ENCODE results near the gene DHDH.
"Not testable (repeated sequence)": the region's sequence is repeated elsewhere in the genome, so short reads cannot be mapped to it uniquely, and the experiment has no call there.

Gene DHDH

GRCh38 chr19:48921721-48922500 lies 11.6 kb upstream of the DHDH start:
- H3K4me1 ChIP-seq (ENCODE audit: control insufficient read depth, insufficient read depth, low read length), result no peaks in the 10 kb centered on the region
- H3K27me3 ChIP-seq (ENCODE audit: control insufficient read depth, insufficient read depth, low read length), result no peaks in the 10 kb centered on the region
- no peak overlapping the region for H3K9ac ChIP-seq (ENCODE audit: low read length)
- H3K27ac ChIP-seq (ENCODE audit: low read depth, low read length), result no peak overlapping the region
- H3K4me3 ChIP-seq (ENCODE audit: low read length), result no peak overlapping the region
- peaks cover 15% of the 10 kb centered on the region for H3K36me3 ChIP-seq (ENCODE audit: control insufficient read depth, insufficient read depth, low read length)

DNA sequence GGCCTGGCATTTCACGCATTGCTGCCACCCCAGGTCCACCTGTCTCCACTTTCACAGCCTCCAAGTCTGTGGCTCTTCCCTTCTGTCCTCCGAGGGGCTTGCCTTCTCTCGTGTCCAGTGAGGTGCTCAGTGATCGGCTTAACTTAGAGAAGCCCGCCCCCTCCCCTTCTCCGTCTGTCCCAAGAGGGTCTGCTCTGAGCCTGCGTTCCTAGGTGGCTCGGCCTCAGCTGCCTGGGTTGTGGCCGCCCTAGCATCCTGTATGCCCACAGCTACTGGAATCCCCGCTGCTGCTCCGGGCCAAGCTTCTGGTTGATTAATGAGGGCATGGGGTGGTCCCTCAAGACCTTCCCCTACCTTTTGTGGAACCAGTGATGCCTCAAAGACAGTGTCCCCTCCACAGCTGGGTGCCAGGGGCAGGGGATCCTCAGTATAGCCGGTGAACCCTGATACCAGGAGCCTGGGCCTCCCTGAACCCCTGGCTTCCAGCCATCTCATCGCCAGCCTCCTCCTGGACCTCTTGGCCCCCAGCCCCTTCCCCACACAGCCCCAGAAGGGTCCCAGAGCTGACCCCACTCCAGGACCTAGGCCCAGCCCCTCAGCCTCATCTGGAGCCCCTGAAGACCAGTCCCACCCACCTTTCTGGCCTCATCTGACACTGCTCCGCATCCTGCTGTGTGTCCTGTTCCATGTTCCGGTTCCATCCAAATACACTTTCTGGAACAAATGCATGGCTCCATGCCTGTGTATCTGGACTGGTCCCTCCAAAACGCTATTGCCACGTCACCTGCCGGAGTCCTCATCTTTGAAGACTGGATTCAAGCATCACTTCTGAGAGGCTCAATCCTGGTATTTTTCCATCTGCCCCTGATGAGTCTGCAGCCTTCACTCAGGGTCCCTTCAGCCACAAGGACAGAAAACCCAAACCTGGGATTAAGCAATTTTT lies 10.7 kb upstream of the DHDH start:
- Histone ChIP-seq H3K27me3 (ENCODE audit: control insufficient read depth, insufficient read depth, low read length) (no peaks in the 10 kb centered on the region), H3K27ac (ENCODE audit: low read depth, low read length) (no peak overlapping the region), H3K36me3 (ENCODE audit: control insufficient read depth, insufficient read depth, low read length) (peaks cover 15% of the 10 kb centered on the region), H3K4me3 (ENCODE audit: low read length) (no peak overlapping the region), H3K4me1 (ENCODE audit: control insufficient read depth, insufficient read depth, low read length) (no peaks in the 10 kb centered on the region), H3K9ac (ENCODE audit: low read length) (no peak overlapping the region)

DNA sequence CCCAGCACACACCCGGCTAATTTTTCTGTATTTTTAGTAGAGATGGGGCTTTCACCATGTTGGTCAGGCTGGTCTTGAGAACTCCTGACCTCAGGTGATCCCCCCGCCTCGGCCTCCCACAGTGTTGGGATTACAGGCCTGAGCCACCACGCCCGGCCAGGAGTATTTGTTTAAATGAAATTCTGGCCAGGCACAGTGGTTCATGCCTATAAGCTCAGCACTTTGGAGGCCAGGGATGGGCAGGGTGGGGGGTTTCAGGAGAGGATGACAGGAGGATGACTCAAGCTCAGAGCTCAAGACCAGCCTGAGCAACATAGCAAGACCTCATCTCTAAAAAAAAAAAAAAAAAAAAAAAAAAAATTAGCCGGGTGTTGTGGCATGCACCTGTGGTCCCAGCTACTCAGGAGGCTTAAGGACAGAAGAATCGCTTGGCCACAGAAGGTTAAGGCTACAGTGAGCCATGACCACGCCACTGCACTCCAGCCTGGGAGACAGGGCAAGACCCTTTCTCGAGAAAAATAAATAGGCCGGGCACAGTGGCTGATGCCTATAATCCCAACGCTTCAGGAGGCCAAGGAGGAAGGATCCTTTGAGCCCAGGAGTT lies 8.2 kb upstream of the DHDH start:
- Histone ChIP-seq H3K36me3 (ENCODE audit: control insufficient read depth, insufficient read depth, low read length) (peaks cover 6% of the 10 kb centered on the region), H3K4me1 (ENCODE audit: control insufficient read depth, insufficient read depth, low read length) (no peaks in the 10 kb centered on the region), H3K4me3 (ENCODE audit: low read length) (no peak overlapping the region), H3K27me3 (ENCODE audit: control insufficient read depth, insufficient read depth, low read length) (no peaks in the 10 kb centered on the region), H3K9ac (ENCODE audit: low read length) (no peak overlapping the region), H3K27ac (ENCODE audit: low read depth, low read length) (no peak overlapping the region)

DNA sequence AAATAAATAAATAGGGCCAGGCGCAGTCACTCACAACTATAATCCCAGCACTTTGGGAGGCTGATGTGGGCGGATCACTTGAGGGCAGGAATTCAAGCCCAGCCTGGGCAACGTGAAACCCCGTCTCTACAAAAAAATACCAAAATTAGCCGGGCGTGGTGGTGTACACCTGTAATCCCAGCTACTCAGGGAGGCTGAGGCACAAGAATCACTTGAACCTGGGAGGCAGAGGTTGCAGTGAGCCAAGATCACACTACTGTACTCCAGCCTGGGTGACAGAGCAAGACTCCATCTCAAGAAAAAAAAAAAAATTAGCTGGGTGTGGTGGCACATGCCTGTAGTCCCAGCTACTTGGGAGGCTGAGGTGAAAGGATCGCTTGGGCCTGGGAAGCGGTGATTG lies 7.6 kb upstream of the DHDH start:
- not testable (repeated sequence) for H3K36me3 ChIP-seq (ENCODE audit: control insufficient read depth, insufficient read depth, low read length); H3K27me3 ChIP-seq (ENCODE audit: control insufficient read depth, insufficient read depth, low read length); H3K27ac ChIP-seq (ENCODE audit: low read depth, low read length); H3K4me3 ChIP-seq (ENCODE audit: low read length); H3K4me1 ChIP-seq (ENCODE audit: control insufficient read depth, insufficient read depth, low read length); H3K9ac ChIP-seq (ENCODE audit: low read length)

DNA sequence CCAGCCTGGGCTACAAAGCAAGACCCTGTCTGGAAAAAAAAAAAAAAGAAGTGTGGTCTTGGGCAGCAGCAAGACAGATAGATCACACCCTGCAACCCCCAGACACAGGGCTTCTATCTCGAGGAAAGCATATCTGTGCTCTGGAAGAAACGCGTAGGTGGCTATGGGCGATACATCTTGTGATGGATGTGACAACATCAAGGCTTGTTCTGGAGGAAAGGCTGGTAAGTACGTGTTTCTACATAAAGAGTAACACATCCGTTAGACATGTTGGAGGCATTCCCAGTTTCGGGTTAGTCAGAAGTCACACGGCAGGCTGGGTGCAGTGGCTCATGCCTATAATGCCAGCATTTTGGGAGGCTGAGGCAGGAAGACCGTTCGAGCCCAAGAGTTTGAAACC lies 6.6 kb upstream of the DHDH start:
- peak overlapping the region; percentile 32 for H3K4me3 ChIP-seq (ENCODE audit: low read length)
- H3K9ac ChIP-seq (ENCODE audit: low read length), result no peak overlapping the region
- no peaks in the 10 kb centered on the region for H3K27me3 ChIP-seq (ENCODE audit: control insufficient read depth, insufficient read depth, low read length)
- no peaks in the 10 kb centered on the region for H3K36me3 ChIP-seq (ENCODE audit: control insufficient read depth, insufficient read depth, low read length)
- no peak overlapping the region for H3K27ac ChIP-seq (ENCODE audit: low read depth, low read length)
- no peaks in the 10 kb centered on the region for H3K4me1 ChIP-seq (ENCODE audit: control insufficient read depth, insufficient read depth, low read length)

DNA sequence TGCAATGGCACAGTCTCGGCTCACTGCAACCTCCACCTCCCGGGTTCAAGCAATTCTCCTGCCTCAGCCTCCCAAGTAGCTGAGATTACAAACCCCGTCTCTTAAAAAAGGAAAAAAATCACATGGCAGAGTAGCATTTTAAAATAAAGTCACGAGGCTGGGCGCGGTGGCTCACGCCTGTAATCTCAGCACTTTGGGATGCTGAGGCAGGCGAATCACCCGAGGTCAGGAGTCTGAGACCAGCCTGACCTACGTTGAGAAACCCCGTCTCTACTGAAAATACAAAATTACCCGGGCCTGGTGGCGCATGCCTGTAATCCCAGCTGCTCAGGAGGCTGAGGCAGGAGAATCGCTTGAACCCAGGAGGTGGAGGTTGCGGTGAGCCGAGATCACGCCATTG lies 5.8 kb upstream of the DHDH start:
- H3K27ac ChIP-seq (ENCODE audit: low read depth, low read length); H3K4me3 ChIP-seq (ENCODE audit: low read length): not testable (repeated sequence)

DNA sequence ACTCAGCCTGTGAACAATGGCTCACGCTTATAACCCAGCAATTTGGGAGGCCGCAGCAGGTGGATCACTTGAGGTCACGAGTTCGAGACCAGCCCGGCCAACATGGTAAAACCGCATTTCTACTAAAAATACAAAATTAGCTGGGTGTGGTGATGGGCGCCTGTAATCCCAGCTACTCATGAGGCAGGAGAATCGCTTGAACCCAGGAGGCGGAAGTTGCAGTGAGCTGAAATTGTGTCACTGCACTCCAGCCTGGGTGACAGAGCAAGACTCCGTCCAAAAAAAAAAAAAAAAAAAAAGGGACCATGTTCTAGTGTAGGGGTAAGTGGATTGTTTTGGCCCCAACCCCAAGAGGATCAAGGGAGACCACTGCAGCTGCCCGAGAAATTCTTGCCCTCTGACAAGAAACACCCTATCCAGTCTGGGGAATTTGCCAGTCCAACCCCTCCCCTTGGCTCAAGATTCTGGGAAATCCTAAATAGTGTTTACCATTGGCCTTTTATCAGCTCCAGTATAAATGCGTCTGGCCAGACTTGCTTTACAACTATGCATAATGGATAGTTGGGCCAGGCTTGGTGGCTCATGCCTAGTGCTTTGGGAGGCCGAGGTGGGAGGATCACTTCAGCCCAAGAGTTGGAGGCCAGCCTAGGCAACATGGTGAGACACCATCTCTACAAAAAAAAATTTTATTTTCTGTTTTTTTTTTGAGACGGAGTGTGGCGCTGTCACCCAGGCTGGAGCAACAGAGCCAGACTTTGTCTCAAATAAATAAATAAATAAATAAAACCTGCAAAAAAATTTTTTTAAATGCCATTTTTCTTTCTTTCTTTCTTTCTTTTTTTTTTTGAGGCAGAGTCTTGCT lies 5.1 kb upstream of the DHDH start:
- Histone ChIP-seq H3K4me3 (ENCODE audit: low read length) (no peak overlapping the region), H3K36me3 (ENCODE audit: control insufficient read depth, insufficient read depth, low read length) (no peaks in the 10 kb centered on the region), H3K27ac (ENCODE audit: low read depth, low read length) (no peak overlapping the region), H3K9ac (ENCODE audit: low read length) (no peak overlapping the region), H3K27me3 (ENCODE audit: control insufficient read depth, insufficient read depth, low read length) (no peaks in the 10 kb centered on the region), H3K4me1 (ENCODE audit: control insufficient read depth, insufficient read depth, low read length) (peaks cover 2% of the 10 kb centered on the region)

More for the DNA sequence above, 5.8 kb upstream of the DHDH start:
- H3K9ac ChIP-seq (ENCODE audit: low read length); H3K27me3 ChIP-seq (ENCODE audit: control insufficient read depth, insufficient read depth, low read length); H3K4me1 ChIP-seq (ENCODE audit: control insufficient read depth, insufficient read depth, low read length); H3K36me3 ChIP-seq (ENCODE audit: control insufficient read depth, insufficient read depth, low read length): not testable (repeated sequence)

DNA sequence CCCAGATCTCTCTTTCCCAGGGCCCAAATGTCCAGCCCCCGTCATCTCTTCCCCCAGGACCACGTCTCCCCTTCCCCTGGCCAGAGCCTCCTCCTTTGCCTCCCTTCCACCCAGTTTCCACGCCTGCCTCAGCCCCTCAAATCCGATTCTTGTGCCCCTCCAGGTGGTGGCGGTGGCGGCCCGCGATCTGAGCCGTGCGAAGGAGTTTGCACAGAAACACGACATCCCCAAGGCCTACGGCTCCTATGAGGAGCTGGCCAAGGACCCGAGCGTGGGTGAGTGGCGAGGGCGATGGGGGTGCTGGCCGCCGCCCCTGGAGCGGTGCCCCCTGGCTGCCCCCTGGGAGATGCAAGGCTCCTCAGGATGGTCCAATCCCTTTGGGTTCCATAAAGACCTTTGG lies 1.3 kb downstream of the DHDH start:
- H3K4me3 ChIP-seq (ENCODE audit: low read length), result no peak overlapping the region
- no peak overlapping the region for H3K27ac ChIP-seq (ENCODE audit: low read depth, low read length)
- H3K27me3 ChIP-seq (ENCODE audit: control insufficient read depth, insufficient read depth, low read length), result no peaks in the 10 kb centered on the region
- H3K9ac ChIP-seq (ENCODE audit: low read length), result no peak overlapping the region
- peaks cover 2% of the 10 kb centered on the region for H3K4me1 ChIP-seq (ENCODE audit: control insufficient read depth, insufficient read depth, low read length)
- no peaks in the 10 kb centered on the region for H3K36me3 ChIP-seq (ENCODE audit: control insufficient read depth, insufficient read depth, low read length)

DNA sequence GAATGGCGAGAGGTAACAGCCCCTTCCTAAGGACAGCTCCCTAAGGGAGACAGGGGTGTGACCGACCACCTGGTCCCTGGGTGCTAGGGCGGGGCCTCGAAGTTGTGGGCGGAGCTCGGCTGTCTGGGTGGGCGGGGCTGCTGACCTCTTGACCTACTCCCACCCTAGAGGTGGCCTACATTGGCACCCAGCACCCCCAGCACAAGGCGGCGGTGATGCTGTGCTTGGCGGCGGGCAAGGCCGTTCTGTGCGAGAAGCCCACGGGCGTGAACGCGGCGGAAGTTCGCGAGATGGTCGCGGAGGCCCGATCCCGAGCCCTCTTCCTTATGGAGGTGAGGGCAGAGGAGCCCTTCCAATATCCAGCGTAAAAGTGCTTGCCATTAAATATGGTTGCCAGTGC lies 2.4 kb downstream of the DHDH start:
- H3K36me3 ChIP-seq (ENCODE audit: control insufficient read depth, insufficient read depth, low read length), result no peaks in the 10 kb centered on the region
- no peak overlapping the region for H3K9ac ChIP-seq (ENCODE audit: low read length)
- H3K27ac ChIP-seq (ENCODE audit: low read depth, low read length), result no peak overlapping the region
- H3K27me3 ChIP-seq (ENCODE audit: control insufficient read depth, insufficient read depth, low read length), result no peaks in the 10 kb centered on the region
- no peak overlapping the region for H3K4me3 ChIP-seq (ENCODE audit: low read length)
- H3K4me1 ChIP-seq (ENCODE audit: control insufficient read depth, insufficient read depth, low read length), result peaks cover 2% of the 10 kb centered on the region

DNA sequence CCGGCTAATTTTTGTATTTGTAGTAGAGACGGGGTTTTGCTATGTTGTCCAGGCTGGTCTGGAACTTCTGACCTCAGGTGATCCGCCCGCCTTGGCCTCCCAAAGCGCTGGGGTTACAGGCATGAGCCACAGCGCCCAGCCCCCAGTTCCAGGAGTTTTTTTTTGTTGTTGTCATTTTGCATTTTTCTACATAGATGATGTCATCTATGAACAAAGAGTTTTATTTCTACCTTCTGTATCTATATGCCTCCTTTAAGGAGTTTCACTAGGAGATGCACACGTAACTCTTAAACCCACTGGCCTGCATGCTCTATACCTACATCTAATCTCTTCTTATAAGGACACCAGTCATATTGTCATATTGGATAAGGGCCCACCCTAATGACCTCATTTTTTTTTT lies 4.8 kb downstream of the DHDH start:
- no peak overlapping the region for H3K4me3 ChIP-seq (ENCODE audit: low read length)
- peaks cover 2% of the 10 kb centered on the region for H3K4me1 ChIP-seq (ENCODE audit: control insufficient read depth, insufficient read depth, low read length)
- no peak overlapping the region for H3K9ac ChIP-seq (ENCODE audit: low read length)
- H3K27ac ChIP-seq (ENCODE audit: low read depth, low read length), result no peak overlapping the region
- no peaks in the 10 kb centered on the region for H3K36me3 ChIP-seq (ENCODE audit: control insufficient read depth, insufficient read depth, low read length)
- H3K27me3 ChIP-seq (ENCODE audit: control insufficient read depth, insufficient read depth, low read length), result no peaks in the 10 kb centered on the region

GRCh38 chr19:48940902-48941301 lies 7.4 kb downstream of the DHDH start:
- Histone ChIP-seq H3K4me3 (ENCODE audit: low read length) (no peak overlapping the region), H3K27ac (ENCODE audit: low read depth, low read length) (no peak overlapping the region), H3K27me3 (ENCODE audit: control insufficient read depth, insufficient read depth, low read length) (no peaks in the 10 kb centered on the region), H3K4me1 (ENCODE audit: control insufficient read depth, insufficient read depth, low read length) (no peaks in the 10 kb centered on the region), H3K9ac (ENCODE audit: low read length) (no peak overlapping the region), H3K36me3 (ENCODE audit: control insufficient read depth, insufficient read depth, low read length) (no peaks in the 10 kb centered on the region)

DNA sequence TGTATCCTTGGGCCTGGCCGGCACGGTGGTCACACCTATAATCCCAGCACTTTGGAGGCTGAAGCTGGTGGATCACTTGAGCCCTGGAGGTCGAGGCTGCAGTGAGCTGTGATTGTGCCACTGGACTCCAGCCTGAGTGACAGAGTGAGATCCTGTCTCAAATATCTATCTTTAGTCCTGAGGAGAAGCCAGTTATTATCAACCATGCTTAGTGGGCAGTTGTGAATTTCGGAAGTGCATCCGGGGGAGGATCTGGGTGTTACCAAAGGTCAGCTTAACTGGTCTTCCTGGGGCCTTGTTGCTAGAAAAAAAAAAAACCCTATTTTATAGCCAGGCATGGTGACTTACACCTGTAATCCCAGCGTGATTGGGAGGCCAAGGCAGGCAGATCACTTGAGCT lies 9.6 kb downstream of the DHDH start:
- no peak overlapping the region for H3K4me3 ChIP-seq (ENCODE audit: low read length)
- no peaks in the 10 kb centered on the region for H3K27me3 ChIP-seq (ENCODE audit: control insufficient read depth, insufficient read depth, low read length)
- no peaks in the 10 kb centered on the region for H3K4me1 ChIP-seq (ENCODE audit: control insufficient read depth, insufficient read depth, low read length)
- no peak overlapping the region for H3K27ac ChIP-seq (ENCODE audit: low read depth, low read length)
- no peaks in the 10 kb centered on the region for H3K36me3 ChIP-seq (ENCODE audit: control insufficient read depth, insufficient read depth, low read length)
- H3K9ac ChIP-seq (ENCODE audit: low read length), result no peak overlapping the region
